Gastrocnemius medialis (tissue), 4 donors: Measurements from ENCODE around the gene STARD13. TPM values are rescaled to one million over a fixed set of nuclear protein-coding genes. Genes with fewer than 3 reads are reported as not detected.

Source experiments
- ATAC-seq, 2 donors: fragments of 150-250 bp; one replicate each; pipeline ENCODE4 v1.9.1; 2016
- DNase-seq, 2 donors: peaks; one replicate each; pipeline ENCODE4 v3.0.0-alpha.2; 2019
- H3K27ac ChIP-seq, 4 donors: fragments of 200-600 bp; sonication (generic); 1 replicate in 1 of 4; 2 replicates in 3 of 4; pipeline ENCODE4 v1.5.1; 2016 to 2018; ENCODE audit warnings: mild to moderate bottlenecking in 2 of 4, moderate library complexity in 1 of 4
- H3K27me3 ChIP-seq, 3 donors: fragments of 200-600 bp; sonication (generic) in 2 of 3; 1 replicate in 1 of 3; 2 replicates in 2 of 3; pipeline versions ENCODE4 v1.5.1 to v1.6.0; 2016 to 2019; ENCODE audit warnings: mild to moderate bottlenecking in 1 of 3, moderate library complexity in 1 of 3
- H3K36me3 ChIP-seq, 2 donors: fragments of 200-600 bp; sonication (generic) in 1 of 2; one replicate each; pipeline ENCODE4 v1.5.1; 2017 to 2018
- H3K4me1 ChIP-seq, 2 donors: fragments of 200-600 bp; sonication (generic) in 1 of 2; one replicate each; pipeline ENCODE4 v1.5.1; 2016 to 2017; ENCODE audit warnings: mild to moderate bottlenecking in 2 of 2
- H3K4me3 ChIP-seq, 4 donors: fragments of 200-600 bp; sonication (generic) in 3 of 4; 1 replicate in 1 of 4; 2 replicates in 3 of 4; pipeline ENCODE4 v1.5.1; 2016 to 2019; ENCODE audit warnings: mild to moderate bottlenecking in 2 of 4
- H3K9me3 ChIP-seq, 3 donors: fragments of 200-600 bp; sonication (generic) in 2 of 3; 1 replicate in 1 of 3; 2 replicates in 2 of 3; pipeline ENCODE4 v1.5.1; 2016 to 2019
- CTCF ChIP-seq, 5 experiments: fragments of 450-650 bp in 3 of 5; fragments of 200-600 bp in 2 of 5; sonication (generic) in 2 of 5; IDR thresholded peaks in 4 of 5; conservative IDR thresholded peaks in 1 of 5; 1 replicate in 4 of 5; 2 replicates in 1 of 5; pipeline ENCODE4 v1.5.1; 2016 to 2019; ENCODE audit warnings: antibody characterized with exemption in 5 of 5, mild to moderate bottlenecking in 3 of 5, moderate library complexity in 3 of 5
- POLR2A ChIP-seq, 2 donors: fragments of 450-650 bp; IDR thresholded peaks; one replicate each; pipeline ENCODE4 v1.6.1; 2017; ENCODE audit warnings: antibody characterized with exemption in 2 of 2, mild to moderate bottlenecking in 2 of 2, moderate library complexity in 2 of 2
- in situ Hi-C, 4 donors: fragments of 200-750 bp; cut with MboI; loops; one replicate each; pipeline versions ENCODE4 v1.15.0 to v1.8.0; 2017; ENCODE audit warnings: low sequenced_read_pairs in 4 of 4
- intact Hi-C: fragments of 100-400 bp; cut with DNase I; formaldehyde crosslinking; loops from one replicate; pipeline ENCODE4 v1.15.1; 2023; ENCODE audit warnings: low total_unique reads
- total RNA-seq, 4 donors: library from RNA; depleted of rRNA; stranded (reverse); fragments of >200 nt; gene quantifications; one replicate each; pipeline versions ENCODE4 v1.1.0 to v1.2.3, GENCODE V29; 2016

The STARD13 gene
- total RNA-seq, 4 donors from 2014 or later, result 7.7 to 19.3 (median 12.0) TPM

GRCh38 chr13:33135097-33135496 is 150.5 kb downstream of the STARD13 start:
- no peak overlapping the region for H3K27ac ChIP-seq
- H3K36me3 ChIP-seq, result no peaks in the 10 kb centered on the region
- intact Hi-C loops, result no loop called here
- no peak for ATAC-seq
- no peaks in the 10 kb centered on the region for H3K9me3 ChIP-seq
- TF ChIP-seq CTCF (IDR thresholded peaks at IDR 0.05 in 4 of 5, conservative IDR thresholded peaks at IDR 0.05 in 1 of 5) (no peak), POLR2A (IDR thresholded peaks at IDR 0.05) (no peak)
- no peaks in the 10 kb centered on the region for H3K27me3 ChIP-seq
- H3K4me3 ChIP-seq, result no peak overlapping the region
- peaks cover 27 to 40% of the 10 kb centered on the region in 2 donors for H3K4me1 ChIP-seq
- no peak for DNase-seq
- in situ Hi-C loops, result no loop called here

GRCh38 chr13:33134213-33134612 is 151.3 kb downstream of the STARD13 start:
- H3K4me1 ChIP-seq, result peaks cover 20 to 33% of the 10 kb centered on the region in 2 donors
- H3K27ac ChIP-seq, result no peak overlapping the region
- H3K36me3 ChIP-seq, result no peaks in the 10 kb centered on the region
- intact Hi-C loops, result no loop called here
- H3K4me3 ChIP-seq, result no peak overlapping the region
- DNase-seq (no peak), ATAC-seq (peak in 1 of 2 donors; percentile 59)
- no peaks in the 10 kb centered on the region for H3K9me3 ChIP-seq
- TF ChIP-seq POLR2A (IDR thresholded peaks at IDR 0.05) (no peak), CTCF (IDR thresholded peaks at IDR 0.05 in 4 of 5, conservative IDR thresholded peaks at IDR 0.05 in 1 of 5) (no peak)
- in situ Hi-C loops, result no loop called here
- no peaks in the 10 kb centered on the region for H3K27me3 ChIP-seq

- no peak for TF ChIP-seq POLR2A (IDR thresholded peaks at IDR 0.05)
- no peak for TF ChIP-seq CTCF (IDR thresholded peaks at IDR 0.05 in 4 of 5, conservative IDR thresholded peaks at IDR 0.05 in 1 of 5)
- Histone ChIP-seq H3K36me3 (no peaks in the 10 kb centered on the region), H3K27ac (peak overlapping the region in 1 of 4 donors; percentile 34), H3K27me3 (no peaks in the 10 kb centered on the region), H3K4me3 (no peak overlapping the region), H3K4me1 (peaks cover 21 to 34% of the 10 kb centered on the region in 2 donors), H3K9me3 (no peaks in the 10 kb centered on the region)
- DNase-seq (no peak), ATAC-seq (no peak)
- in situ Hi-C loops, result no loop called here
- intact Hi-C loops, result loop anchor here (2.0 kb wide), 1 partner anchor 16 kb away; no protein-coding TSS in a partner anchor
These were observed 152.7 kb downstream of the STARD13 start for GRCh38 chr13:33132644-33133440.

- no peak overlapping the region for H3K27ac ChIP-seq
- H3K36me3 ChIP-seq, result no peaks in the 10 kb centered on the region
- H3K27me3 ChIP-seq, result no peaks in the 10 kb centered on the region
- DNase-seq (no peak), ATAC-seq (no peak)
- TF ChIP-seq POLR2A (IDR thresholded peaks at IDR 0.05) (no peak), CTCF (IDR thresholded peaks at IDR 0.05 in 4 of 5, conservative IDR thresholded peaks at IDR 0.05 in 1 of 5) (no peak)
- intact Hi-C loops, result loop anchor here (5.0 to 10.0 kb wide), 3 partner anchors 222 to 595 kb away; partner anchors contain the start of gene N4BP2L2
- H3K9me3 ChIP-seq, result no peaks in the 10 kb centered on the region
- H3K4me3 ChIP-seq, result no peak overlapping the region
- in situ Hi-C loops, result no loop called here
- peaks cover 49 to 61% of the 10 kb centered on the region in 2 donors for H3K4me1 ChIP-seq
These were observed 155.7 kb downstream of the STARD13 start for GRCh38 chr13:33129886-33130285.
